Measurements from ENCODE around the gene ZNF33B. TPM values are rescaled to one million over a fixed set of nuclear protein-coding genes. Genes with fewer than 3 reads are reported as not detected.

ZNF33B gene
- total and polyA plus RNA-seq, 8 donors, result 18.9 to 83.8 (median 57.7) TPM

GRCh38 chr10:42646214-42646613 lies 7.8 kb upstream of the ZNF33B start:
- ATAC-seq (peak in 2 of 4 donors; percentile 4 to 13), FAIRE-seq (no peak), DNase-seq (no peak)
- H3K4me1 ChIP-seq, result peaks cover 9 to 34% (median 13%) of the 10 kb centered on the region in 3 donors
- intact Hi-C loops (cut with DNase I), result no loop called here
- H3K9me3 ChIP-seq, result no peaks in the 10 kb centered on the region
- H3K36me3 ChIP-seq, result no peaks in the 10 kb centered on the region
- 66 to 70% methylated on average over 4 of the region's 4 CpGs for WGBS, 2 donors
- peak overlapping the region in 2 of 4 donors; percentile 74 to 78 for H3K27ac ChIP-seq
- no peak overlapping the region for H3K4me3 ChIP-seq
- TF ChIP-seq, protein P1, sequence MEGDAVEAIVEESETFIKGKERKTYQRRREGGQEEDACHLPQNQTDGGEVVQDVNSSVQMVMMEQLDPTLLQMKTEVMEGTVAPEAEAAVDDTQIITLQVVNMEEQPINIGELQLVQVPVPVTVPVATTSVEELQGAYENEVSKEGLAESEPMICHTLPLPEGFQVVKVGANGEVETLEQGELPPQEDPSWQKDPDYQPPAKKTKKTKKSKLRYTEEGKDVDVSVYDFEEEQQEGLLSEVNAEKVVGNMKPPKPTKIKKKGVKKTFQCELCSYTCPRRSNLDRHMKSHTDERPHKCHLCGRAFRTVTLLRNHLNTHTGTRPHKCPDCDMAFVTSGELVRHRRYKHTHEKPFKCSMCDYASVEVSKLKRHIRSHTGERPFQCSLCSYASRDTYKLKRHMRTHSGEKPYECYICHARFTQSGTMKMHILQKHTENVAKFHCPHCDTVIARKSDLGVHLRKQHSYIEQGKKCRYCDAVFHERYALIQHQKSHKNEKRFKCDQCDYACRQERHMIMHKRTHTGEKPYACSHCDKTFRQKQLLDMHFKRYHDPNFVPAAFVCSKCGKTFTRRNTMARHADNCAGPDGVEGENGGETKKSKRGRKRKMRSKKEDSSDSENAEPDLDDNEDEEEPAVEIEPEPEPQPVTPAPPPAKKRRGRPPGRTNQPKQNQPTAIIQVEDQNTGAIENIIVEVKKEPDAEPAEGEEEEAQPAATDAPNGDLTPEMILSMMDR (IDR thresholded peaks at IDR 0.05), result no peak
- no peaks in the 10 kb centered on the region for H3K27me3 ChIP-seq

DNA sequence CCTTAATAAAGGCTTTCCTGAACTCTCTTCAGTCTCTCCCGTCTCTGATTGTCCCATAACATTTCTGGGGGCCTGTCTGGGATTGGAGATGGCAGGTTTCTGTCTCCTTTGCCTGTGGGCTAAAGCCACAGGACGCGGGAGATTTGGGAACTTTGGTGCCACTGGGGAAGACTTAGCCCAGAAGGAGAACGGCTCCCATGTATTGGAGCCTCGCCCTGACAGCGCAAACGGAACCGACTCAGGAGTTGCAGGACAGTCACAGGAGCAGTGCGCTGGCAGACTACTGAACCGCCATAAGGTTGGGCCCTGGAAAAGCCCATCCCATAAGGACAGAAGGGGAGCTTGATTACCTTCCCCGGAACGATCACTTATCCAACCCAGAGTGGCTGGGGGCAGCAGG lies 7.1 kb upstream of the ZNF33B start:
- H3K27ac ChIP-seq, result peak overlapping the region; percentile 37 to 78 (median 66)
- no peak for FAIRE-seq

DNA sequence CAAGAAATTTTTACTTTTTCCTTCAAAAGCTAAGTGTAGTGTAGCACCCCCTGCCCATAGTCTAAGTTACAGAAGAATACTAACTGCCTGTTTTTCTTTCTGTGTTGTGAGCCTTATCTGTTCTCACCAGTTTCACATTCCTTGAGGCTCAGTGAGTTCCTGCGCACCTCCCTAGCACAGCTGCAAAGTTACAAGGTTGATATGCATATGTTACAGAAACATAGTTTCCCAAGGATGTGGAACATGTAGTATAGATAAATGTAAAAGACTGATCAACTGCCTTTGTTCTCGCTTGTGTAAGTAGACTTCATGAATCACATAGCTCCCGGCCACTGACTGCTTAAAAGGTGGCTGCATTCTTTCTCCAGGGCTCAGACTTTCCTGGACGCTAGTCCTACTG lies 6.7 kb upstream of the ZNF33B start:
- H3K36me3 ChIP-seq, result no peaks in the 10 kb centered on the region
- WGBS, 2 donors, result 32 to 33% methylated on average over 4 of the region's 4 CpGs
- DNase-seq, result no peak
- no peak for FAIRE-seq
- ATAC-seq, result peak in 3 of 4 donors; percentile 5 to 38 (median 11)
- no peak overlapping the region for H3K4me3 ChIP-seq
- peak overlapping the region; percentile 37 to 78 (median 66) for H3K27ac ChIP-seq
- peaks cover 11 to 41% (median 13%) of the 10 kb centered on the region in 3 donors for H3K4me1 ChIP-seq
- intact Hi-C loops (cut with DNase I), result no loop called here
- H3K27me3 ChIP-seq, result no peaks in the 10 kb centered on the region
- TF ChIP-seq, protein P1 (IDR thresholded peaks at IDR 0.05), result no peak
- H3K9me3 ChIP-seq, result no peaks in the 10 kb centered on the region

More for the DNA sequence above, 7.1 kb upstream of the ZNF33B start:
- ATAC-seq (peak in 1 of 4 donors; percentile 1), DNase-seq (no peak)
- 48 to 56% methylated on average over 12 of the region's 12 CpGs for WGBS, 2 donors
- intact Hi-C loops (cut with DNase I), result no loop called here
- Histone ChIP-seq H3K4me1 (peaks cover 9 to 37% (median 13%) of the 10 kb centered on the region in 3 donors), H3K4me3 (no peak overlapping the region), H3K9me3 (no peaks in the 10 kb centered on the region), H3K27me3 (no peaks in the 10 kb centered on the region), H3K36me3 (no peaks in the 10 kb centered on the region)
- TF ChIP-seq, protein P1 (IDR thresholded peaks at IDR 0.05), result no peak

DNA sequence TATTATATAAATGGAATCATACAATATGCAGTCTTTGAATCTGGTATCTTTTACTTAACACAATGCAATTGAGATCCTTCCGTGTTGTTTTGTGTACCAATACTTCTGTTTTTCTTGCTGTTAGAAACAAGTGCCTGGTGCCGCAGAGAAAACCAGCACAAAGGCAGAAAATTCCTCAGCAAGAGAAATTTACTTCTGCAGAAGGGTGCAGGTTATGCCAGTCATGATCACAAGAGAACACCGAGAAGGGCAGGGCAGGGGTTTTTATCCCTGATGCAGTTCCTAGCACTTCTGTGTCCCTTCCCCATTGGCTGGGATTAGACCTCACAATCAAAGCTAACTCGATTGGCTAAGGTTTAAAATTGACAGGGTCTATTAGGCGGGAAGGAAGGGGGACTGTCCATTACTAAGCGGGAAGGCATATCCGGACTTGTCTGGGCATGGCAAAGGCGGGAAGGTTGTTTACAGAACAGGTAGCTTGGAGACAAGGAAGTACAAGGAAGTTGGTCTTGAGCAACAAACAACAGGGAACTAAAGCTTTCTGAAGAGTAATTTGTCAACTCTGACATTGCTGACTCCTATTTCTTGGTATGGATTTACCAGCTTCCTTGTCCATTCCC lies 2.4 kb upstream of the ZNF33B start:
- no peak for FAIRE-seq
- intact Hi-C loops (cut with DNase I), result no loop called here
- no peaks in the 10 kb centered on the region for H3K27me3 ChIP-seq
- peaks cover 6 to 29% (median 21%) of the 10 kb centered on the region in 3 donors for H3K4me1 ChIP-seq
- DNase-seq, result peak in 4 of 6 donors; percentile 58 to 81 (median 71)
- TF ChIP-seq, protein P1 (IDR thresholded peaks at IDR 0.05), result no peak
- WGBS, 2 donors, result 42% methylated on average over 8 of the region's 8 CpGs
- H3K9me3 ChIP-seq, result no peaks in the 10 kb centered on the region
- no peaks in the 10 kb centered on the region for H3K36me3 ChIP-seq
- peak overlapping the region in 1 of 4 donors; percentile 6 for H3K4me3 ChIP-seq
- peak; percentile 37 to 64 (median 52) for ATAC-seq
- peak overlapping the region; percentile 67 to 76 (median 70) for H3K27ac ChIP-seq

DNA sequence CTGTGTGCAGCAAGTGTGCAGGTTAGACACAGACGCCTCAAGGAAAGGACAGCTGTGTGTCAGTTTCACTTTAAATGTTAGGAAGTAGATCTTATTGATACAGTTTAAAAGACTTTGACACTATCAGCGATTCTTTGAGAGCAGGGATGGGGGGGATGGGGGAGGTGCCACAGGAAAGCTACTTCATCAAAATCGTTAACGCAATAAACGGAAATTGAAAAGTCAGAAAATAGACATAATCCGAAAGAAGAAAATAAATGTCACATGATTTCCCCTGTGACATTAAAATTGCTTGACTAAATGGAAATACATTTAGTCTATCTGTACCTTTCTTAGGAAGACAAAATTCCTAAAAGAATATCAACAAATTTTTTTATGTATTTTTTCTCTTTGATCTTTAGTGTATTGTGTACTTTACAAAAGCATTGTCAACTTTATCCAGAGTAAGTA lies 476 bp upstream of the ZNF33B start:
- H3K9me3 ChIP-seq, result no peaks in the 10 kb centered on the region
- FAIRE-seq (no peak), ATAC-seq (no peak), DNase-seq (no peak)
- 0% methylated on average over 6 of the region's 6 CpGs for WGBS, 2 donors
- H3K27me3 ChIP-seq, result no peaks in the 10 kb centered on the region
- peak overlapping the region; percentile 87 to 99 (median 96) for H3K27ac ChIP-seq
- TF ChIP-seq, protein P1 (IDR thresholded peaks at IDR 0.05), result no peak
- no peaks in the 10 kb centered on the region for H3K36me3 ChIP-seq
- H3K4me1 ChIP-seq, result peaks cover 0 to 25% (median 24%) of the 10 kb centered on the region in 3 donors
- peak overlapping the region; percentile 36 to 85 (median 65) for H3K4me3 ChIP-seq
- intact Hi-C loops (cut with DNase I), result no loop called here

All from pancreas (tissue), 10 donors.